SKM-1 (cell line): ENCODE data around the gene ZSCAN16.
A peak's percentile ranks its signal among the peaks of the same experiment; 100 is the strongest.

Experiments
- DNase-seq: peaks from one replicate; lab custom pipeline; 2025; ENCODE audit not compliant: unreplicated experiment; lab: John Stamatoyannopoulos, UW

ZSCAN16 gene

DNA sequence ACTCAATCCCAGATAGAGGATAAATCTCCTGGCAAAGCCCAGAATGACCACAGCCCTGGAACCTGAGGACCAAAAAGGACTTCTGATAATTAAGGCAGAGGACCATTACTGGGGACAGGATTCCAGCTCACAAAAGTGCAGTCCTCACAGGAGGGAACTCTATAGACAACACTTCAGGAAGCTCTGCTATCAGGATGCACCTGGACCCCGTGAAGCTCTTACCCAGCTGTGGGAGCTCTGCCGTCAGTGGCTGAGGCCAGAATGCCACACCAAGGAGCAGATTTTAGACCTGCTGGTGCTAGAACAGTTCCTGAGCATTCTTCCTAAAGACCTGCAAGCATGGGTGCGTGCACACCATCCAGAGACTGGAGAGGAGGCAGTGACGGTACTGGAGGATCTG, 992 bp downstream of the ZSCAN16 start:
- DNase-seq = no peak

DNA sequence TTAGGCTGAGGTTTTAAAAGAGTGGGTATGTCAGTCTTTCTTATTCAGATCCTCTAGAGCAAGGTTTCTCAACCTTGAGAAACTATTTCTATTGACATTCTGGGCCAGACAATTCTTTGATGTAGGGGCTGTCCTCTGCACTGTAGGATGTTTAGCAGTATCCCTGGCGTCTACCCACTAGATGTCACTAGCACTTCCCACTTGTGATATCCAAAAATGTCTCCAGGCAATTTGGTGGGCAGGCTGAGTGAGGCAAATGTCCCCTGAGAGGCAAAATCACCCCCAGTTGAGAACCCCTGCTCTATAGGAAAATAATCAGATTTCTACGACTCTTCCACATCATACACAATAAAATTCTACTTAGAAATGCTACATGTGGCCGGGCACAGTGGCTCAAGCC, 9.6 kb downstream of the ZSCAN16 start:
- no peak for DNase-seq

DNA sequence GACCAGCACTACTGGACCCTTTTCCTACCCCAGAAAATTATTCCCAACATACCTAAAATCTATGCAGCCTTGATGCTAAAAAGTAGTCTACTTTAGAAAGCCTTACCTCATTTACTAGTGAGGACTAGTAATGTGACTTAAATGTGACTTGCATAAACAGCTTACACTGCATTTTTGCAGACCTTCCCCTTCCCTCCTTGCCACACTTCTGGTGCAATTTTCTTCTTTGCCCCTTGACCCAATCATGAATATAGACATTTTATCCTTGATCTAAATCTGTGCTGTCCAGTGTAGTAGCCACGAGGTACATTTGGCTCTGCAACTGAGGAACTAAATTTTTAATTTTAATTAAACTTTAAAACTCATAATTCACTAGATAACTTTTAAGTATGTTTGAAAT, 10.3 kb downstream of the ZSCAN16 start:
- DNase-seq = no peak

DNA sequence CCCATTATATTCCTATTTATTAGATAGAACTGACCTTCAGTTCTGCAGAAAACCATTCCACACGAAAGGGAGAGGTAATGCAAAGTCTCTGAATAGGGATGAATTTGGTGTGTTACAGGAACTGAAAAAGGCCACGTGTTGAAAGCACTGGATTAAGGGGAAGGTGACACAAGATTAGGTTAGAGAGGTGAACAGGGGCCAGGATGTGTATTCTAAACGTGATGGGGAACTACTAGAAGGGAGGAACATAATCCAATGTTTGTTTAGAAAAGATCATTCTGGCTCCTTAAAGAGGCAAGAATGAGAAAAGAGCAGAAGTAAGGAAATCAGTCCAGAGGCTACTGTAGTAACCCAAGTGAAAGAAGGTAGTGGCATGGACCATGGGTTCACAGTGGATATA, 11.0 kb downstream of the ZSCAN16 start:
- DNase-seq = no peak

DNA sequence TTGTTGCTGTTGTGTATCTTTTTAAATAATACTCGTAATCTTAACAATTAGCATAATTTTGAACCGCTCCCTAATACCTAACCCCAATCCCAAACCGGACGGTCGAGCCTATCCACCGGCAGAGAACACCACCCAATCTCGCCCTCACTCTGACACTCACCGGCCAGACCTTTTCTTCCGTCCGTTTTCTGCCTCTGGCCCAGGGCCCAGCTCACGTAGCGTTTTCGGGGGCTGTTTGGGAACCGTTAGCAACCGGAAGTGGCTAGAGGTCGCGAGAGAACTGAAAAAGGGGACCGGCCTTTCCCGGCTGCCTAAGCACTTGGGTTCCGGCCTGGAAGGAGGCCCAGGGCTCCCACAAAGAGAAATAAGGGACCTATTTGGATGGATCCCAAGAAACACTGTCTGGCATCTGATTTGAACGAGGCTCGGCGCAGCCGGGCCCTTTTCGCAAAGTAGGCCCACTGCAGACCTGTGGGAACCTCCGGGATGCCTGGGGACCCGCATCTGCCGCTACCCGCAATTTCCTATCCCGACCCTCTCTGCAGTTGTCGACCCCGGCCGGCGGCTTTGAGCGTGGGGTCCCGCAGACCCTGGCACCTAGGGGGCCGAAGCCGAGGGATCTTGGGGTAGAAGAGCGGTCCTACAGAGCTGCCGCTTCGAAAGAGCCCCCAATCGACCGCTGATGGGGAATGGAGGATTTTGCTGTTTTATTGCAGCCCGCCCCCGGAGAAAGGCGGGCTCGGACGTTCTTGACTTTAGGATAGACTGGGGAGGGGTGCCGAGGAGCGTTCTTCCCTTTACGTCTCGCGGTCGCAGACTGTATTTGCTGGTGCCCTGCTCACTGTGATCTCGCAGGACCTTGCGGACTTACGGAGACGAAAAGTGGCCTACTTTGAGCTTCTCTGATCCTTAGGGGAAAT, 12.4 kb downstream of the ZSCAN16 start:
- peak; percentile 79 for DNase-seq

DNA sequence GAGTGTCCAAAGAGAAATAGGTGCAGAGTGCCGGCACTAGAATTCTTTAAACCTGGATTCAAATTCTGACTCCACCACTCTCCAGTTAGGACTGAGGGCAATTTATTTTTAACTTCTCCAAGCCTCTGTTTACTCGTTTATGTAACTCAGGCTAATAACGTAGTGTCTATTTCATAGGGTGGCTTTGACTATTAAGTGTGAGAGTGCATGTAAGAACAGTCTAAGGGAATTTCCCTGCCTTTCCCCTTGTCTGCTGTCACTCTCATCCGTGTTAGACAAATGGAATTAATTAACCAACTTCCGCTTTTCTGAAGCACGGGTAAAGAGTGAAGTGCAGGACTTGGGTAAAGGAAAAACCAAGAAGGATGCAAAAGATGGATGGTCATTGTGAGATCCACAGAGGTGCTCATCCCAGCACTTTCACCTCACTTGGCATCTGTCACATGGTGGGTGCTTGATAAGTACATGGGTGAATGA, 13.1 kb downstream of the ZSCAN16 start:
- peak; percentile 49 for DNase-seq

DNA sequence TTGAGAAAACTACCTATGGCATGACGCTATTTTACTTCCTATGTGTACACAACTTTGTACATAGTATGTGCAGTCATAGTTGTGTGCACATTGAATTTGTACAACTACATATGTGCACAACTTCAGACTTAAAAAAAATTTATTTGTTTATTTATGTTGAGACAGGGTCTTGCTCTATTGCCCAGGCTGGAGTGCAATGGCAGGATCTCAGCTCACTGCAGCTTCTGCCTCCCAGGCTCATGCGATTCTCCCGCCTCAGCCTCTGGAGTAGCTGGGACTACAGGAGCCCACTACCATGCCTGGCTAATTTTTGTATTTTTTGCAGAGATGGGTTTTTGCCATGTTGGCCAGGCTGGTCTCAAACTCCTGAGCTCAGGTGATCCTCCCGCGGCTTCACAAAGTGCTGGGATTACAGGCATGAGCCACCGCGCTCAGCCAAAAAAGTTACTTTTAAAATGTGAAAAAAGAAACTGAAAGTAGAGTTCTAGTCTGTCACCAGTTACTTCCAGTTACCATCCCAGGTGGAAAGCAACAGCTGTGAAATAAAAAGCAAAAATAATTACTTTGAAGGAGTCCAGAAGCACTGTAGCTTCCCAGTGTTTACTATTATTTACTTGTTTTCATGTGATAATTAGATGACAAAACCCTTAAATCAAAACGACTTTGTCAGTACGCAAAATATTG, 15.6 kb downstream of the ZSCAN16 start:
- no peak for DNase-seq

DNA sequence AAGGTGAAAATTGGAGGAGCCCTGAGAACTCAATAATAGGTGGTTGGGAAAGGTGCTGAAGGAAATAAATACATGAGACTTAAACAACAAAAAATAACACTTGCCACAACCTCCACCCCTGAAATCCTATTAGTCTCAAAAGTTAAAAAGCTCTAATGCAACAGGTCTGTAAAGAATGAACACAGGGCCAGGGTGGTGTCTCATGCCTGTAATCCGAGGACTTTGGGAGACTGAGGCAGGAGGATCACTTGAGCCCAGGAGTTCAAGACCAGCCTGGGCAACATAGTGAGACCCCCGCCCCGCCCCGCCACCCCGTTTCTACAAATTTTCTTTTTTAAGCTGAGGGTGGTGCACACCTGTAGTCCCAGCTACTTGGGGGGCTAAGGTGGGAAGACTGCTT, 16.2 kb downstream of the ZSCAN16 start:
- no peak for DNase-seq

DNA sequence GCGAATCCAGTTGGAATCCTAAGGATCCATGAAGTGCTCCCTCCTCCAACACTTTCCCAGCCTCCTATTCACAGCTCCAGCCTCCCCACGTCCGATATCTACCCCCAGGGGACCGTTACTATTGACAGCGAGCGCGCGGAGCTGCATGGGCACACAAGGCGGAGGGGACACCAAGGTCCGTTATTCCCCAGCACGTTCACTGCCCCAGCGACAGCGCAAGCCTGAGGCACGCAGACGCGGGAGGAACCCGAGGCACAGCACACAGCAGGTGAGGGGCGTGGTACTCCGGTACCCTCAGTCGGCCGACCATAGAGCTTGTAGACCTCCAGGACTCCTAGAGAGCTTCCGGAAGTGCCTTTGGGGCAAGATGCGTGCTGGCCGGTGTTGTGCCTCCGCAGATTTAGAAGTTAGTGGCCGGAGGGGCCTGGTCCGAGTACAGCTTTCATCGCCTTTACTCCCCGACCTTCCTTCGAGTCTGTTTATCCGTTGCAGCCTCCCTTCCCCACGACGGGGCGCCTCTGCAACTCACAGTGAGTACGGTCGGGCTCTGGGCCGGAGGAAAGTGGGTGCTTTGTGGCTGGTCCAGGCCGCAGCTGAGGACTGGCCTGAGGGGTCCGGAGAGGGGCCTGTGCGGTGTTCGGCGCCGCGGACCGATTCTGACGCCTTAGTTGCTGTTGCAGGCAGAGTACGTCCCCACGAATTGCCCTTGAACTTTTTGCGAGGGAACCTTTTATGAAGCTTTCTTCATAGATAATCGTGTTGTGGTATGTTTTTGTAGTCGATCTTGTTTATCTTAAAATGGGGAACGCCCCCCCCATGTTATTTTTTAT, 17.3 kb downstream of the ZSCAN16 start, which contains the start of gene ZKSCAN8:
ZKSCAN8 (plus strand) TSS at position 384 of the 830 bp plus-strand sequence. CDS start 6,525 bp downstream, outside the sequence.
- peak; percentile 58 for DNase-seq

DNA sequence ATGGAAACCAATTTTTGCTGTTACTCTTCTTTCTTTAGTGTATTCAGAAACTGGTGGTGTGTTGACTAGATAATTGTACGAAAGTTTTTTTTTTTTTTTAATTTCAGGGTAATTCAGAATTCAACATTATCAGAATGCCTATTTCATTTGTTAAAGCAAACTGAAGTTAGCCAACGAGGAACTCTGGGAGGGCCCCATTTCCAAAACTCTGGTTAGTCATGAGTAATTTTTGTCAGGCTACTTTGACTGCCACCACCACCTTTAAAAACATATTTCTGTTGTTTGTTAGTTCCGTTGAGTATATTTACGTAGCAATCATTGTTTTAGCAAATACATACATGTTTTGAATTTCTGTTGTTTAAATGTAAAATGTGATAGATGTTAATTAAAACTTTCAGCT, 18.0 kb downstream of the ZSCAN16 start:
- DNase-seq = no peak

DNA sequence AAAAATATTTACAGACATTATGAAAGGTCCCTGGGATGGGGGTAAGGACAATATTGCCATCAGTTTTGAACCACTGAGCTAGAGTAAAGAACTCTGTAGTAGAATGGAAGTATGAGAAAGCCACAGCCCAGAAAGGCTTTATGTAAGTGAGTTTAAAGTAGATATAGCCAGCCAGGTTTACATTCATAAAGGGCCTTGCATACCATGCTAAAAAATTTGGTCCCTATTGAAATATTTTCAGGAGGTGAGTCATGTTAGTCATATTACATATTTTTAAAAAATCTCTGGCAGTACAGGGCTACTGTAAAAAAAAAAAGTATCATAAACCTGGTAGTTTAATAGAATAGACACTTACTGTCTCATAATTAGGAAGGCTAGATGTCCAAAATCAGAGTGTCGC, 20.8 kb downstream of the ZSCAN16 start:
- DNase-seq = no peak

DNA sequence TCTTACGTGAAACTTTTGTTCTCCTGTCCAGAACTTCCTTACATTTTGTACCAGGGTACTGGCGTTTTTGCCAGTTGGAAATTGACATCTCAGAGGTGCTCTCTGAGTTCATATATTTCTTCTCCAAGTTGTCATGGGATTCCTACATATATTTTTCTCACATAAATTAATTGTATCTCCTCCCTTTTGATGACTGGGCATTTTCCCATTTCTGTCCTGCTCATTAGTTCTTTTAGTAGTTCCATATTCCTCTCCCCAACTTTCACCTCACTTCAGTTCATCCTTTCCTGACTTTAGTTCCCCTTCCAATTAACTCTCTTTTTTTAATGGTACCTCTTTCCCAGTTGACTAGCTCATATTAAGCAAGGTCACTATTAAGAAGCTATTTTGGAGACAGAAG, 28.1 kb downstream of the ZSCAN16 start:
- DNase-seq = no peak

DNA sequence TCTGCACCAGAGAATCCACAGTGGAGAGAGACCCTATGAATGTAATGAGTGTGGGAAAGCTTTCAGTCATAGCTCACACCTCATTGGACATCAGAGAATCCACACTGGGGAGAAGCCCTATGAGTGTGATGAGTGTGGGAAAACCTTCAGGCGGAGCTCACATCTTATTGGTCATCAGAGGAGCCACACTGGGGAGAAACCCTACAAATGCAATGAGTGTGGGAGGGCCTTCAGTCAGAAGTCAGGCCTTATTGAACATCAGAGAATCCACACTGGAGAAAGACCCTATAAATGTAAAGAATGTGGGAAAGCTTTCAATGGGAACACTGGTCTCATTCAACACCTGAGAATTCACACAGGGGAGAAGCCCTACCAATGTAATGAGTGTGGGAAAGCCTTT, 29.1 kb downstream of the ZSCAN16 start:
- DNase-seq = no peak

DNA sequence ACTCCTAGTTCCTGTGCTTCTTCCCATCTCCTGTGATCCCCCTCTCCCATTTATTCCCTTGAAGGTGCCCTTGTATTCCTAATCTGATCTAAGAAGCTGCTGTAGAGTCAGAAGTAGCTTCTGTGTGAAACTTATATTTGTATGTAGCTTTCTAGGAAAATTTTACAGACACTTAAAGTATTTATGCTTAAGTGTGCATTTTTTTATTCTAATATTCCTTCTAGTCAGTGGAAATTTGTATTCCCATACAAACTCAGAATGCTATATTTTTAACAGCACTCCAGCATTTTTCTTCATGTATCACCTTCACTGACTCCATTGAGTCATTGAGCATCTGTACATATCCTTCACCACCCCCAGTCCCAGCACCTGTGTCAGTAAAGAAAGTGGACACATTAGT, 29.9 kb downstream of the ZSCAN16 start:
- DNase-seq = no peak

DNA sequence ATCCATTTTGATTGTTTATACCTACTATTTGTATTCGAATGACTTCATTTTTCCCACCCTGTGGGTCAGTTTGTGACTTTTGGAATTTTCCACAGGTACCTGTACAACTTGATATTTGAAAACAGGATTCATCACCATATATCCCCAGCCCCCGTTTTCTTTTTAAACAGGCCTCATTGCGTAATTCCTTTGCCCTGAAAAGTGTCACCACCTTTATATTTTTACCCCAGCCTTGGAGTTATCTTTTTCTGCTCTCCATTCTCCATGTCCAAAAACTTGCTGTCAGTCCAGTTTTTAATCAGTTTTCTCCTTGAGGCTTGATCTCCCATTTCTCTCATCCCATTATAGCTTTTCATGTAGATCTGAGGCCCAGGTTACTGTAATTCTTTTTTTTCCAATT, 33.9 kb downstream of the ZSCAN16 start:
- DNase-seq = no peak

DNA sequence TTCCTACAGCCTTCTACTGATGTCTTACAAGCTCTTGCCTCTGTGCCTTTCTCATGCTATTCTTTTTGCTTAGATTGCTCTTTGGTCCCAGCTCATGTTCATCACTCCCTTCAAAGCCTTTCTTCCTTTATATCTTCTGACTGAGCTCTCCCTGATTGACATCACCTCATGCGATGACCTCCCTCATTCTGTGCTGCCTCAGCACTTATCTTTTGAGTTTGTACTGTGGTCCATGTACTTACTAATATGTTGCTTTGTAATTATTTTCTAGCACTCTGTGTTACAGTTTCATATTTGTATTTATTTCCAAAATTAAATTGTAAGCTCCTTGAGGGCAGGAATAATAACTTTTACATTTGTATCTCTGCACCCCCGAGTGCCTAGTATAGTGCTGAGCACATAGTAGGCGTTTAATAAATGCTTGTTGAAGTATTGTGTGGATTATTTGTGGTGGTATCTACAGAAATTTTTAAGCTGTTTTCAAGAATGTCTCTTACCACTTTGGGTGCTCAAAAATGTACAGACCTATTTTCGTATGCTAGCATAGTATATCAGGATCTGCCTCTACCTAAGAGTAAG, 34.7 kb downstream of the ZSCAN16 start:
- DNase-seq = no peak

DNA sequence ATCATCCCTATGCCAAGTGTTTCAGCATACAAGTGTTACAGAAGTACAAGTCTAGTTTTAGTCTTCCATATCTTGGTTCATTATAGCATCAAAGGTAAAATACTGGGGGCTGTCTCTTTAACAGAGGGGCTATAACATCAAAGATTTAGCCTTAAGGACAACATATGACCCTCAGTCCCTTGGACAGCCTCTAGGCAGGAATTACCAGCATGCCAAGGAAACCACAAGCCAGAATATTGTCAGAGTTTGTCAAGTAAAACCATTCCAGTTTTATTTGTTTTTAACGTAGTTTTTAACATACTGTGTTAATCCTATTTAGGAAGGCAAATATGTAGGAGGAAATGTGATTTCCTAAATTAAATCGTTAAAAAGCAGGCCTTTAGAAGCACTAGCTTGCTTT, 35.8 kb downstream of the ZSCAN16 start:
- no peak for DNase-seq

DNA sequence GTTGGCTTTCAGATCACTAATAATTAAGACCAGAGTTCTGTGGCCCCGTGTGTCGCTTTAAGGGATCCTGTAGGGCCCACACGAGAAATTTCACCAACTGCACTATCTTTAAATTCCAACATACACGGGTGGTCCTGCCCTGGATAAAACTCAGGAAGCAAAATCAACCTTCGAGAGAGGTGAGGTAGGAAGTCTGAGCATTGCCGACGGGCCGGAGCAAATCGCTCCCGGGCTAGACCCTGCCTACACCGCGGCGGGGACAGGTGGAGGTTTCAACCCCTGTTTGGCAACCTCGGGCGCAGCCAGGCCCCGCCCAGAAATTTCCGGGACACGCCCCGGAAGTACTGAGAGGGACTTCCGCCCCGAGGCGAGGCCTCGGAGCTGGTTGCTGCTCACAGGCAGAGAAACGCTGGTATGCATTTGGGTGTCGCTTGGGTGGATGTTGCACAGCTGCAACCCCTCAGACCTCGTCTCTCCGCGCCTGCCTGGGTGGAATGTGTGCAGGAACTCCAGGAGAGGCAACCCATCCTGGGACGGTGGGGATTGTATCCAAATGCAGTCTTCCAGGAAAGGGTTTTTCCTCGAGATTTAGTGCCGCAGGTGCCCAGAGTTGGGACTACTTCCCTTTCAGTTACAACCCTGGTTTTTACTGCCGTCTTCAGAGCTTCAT, 37.1 kb downstream of the ZSCAN16 start:
- DNase-seq = no peak

DNA sequence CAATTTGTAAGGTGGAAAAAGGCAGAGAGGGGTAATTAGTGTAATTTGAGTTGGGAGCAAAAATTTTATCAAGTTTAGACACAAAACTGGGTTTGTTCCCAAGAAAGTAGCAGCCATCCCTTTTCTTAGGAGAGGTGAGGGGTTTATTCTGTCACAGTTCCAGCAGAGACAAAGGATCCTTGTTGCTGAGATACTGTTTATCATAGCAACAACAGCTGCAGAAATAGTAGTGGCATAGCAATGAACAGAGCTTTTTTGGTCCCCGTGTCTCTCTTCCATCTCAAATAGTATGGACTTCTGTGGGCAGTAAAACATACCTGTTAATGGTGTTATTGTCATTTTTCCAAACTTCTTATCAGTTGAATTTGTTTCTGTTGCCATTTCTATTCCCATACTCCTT, 41.2 kb downstream of the ZSCAN16 start:
- no peak for DNase-seq

DNA sequence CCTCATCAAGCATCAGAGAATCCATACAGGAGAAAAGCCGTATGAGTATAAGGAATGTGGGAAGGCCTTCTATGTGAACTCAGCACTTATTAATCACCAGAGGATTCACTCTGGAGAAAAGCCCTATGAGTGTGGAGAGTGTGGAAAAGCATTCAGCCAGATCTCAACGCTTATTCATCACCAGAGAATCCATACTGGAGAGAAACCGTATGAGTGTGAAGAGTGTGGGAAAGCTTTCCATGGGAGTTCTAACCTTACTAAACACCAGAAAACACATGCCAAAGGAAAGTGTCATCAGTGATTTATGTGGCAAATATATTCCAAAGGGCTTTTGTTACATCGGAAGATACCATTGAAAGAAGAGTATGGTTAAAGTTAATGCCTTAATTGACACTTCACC, 42.7 kb downstream of the ZSCAN16 start:
- no peak for DNase-seq
